Stimulated activated CD8-positive, alpha-beta memory T cell treated with anti-CD3 and anti-CD28 coated beads, Interleukin-7, amount 100 ng/mL, for 24 hours (primary cell): ENCODE results near the gene BCDIN3D.
"Not testable (repeated sequence)": the region's sequence is repeated elsewhere in the genome, so short reads cannot be mapped to it uniquely, and the experiment has no call there.

ENCODE experiments used
- DNase-seq: peaks from one replicate; pipeline ENCODE4 v3.0.0-alpha.2; 2020; ENCODE audit warnings: low read depth

The BCDIN3D gene

GRCh38 chr12:49855890-49856289 is 13.0 kb upstream of the BCDIN3D start:
- DNase-seq = not testable (repeated sequence)

GRCh38 chr12:49854976-49855375 is 12.1 kb upstream of the BCDIN3D start:
- no peak for DNase-seq

- no peak for DNase-seq
Observed at GRCh38 chr12:49853671-49854070, 10.8 kb upstream of the BCDIN3D start.

- no peak for DNase-seq
Observed at GRCh38 chr12:49847161-49847560, 4.3 kb upstream of the BCDIN3D start.

GRCh38 chr12:49846032-49846431 is 3.1 kb upstream of the BCDIN3D start:
- DNase-seq = no peak

- no peak for DNase-seq
Observed at GRCh38 chr12:49843876-49844437, 1.1 kb upstream of the BCDIN3D start.

GRCh38 chr12:49843411-49843810 is 505 bp upstream of the BCDIN3D start:
- no peak for DNase-seq

- no peak for DNase-seq
Observed at GRCh38 chr12:49838973-49839633, 3.8 kb downstream of the BCDIN3D start.

- no peak for DNase-seq
Observed at GRCh38 chr12:49832836-49833421, 10.0 kb downstream of the BCDIN3D start.

- DNase-seq = no peak
Observed at GRCh38 chr12:49831717-49832116, 11.2 kb downstream of the BCDIN3D start.

- peak; percentile 86 for DNase-seq
Observed at GRCh38 chr12:49828133-49829091, 14.5 kb downstream of the BCDIN3D start, which contains the start of gene NCKAP5L. TSS of gene NCKAP5L (minus strand) at chr12:49828413. CDS start at chr12:49804044, 24,369 bp downstream.

GRCh38 chr12:49827401-49828099 is 15.4 kb downstream of the BCDIN3D start:
- no peak for DNase-seq

- no peak for DNase-seq
Observed at GRCh38 chr12:49827051-49827400, 15.9 kb downstream of the BCDIN3D start.

- no peak for DNase-seq
Observed at GRCh38 chr12:49825971-49826421, 16.9 kb downstream of the BCDIN3D start.

- no peak for DNase-seq
Observed at GRCh38 chr12:49825360-49825970, 17.4 kb downstream of the BCDIN3D start.

GRCh38 chr12:49824895-49825294 is 18.0 kb downstream of the BCDIN3D start:
- no peak for DNase-seq

- DNase-seq = no peak
Observed at GRCh38 chr12:49824416-49824815, 18.5 kb downstream of the BCDIN3D start.

- no peak for DNase-seq
Observed at GRCh38 chr12:49823951-49824350, 19.0 kb downstream of the BCDIN3D start.

- no peak for DNase-seq
Observed at GRCh38 chr12:49823350-49823749, 19.6 kb downstream of the BCDIN3D start.

GRCh38 chr12:49821373-49822287 is 21.3 kb downstream of the BCDIN3D start:
- no peak for DNase-seq
